Camera-type eye (tissue), 1 donor: ENCODE results near the gene HNRNPH2. TPM values are rescaled to one million over a fixed set of nuclear protein-coding genes. Genes with fewer than 3 reads are reported as not detected.

ENCODE experiments used
- total RNA-seq: library from RNA; depleted of rRNA; stranded (reverse); fragments of >200 nt; gene quantifications from one replicate; pipeline ENCODE4 v1.2.3, GENCODE V29; 2014

HNRNPH2 gene
- total RNA-seq = 86.1 TPM

GRCh38 chrX:101407748-101408531 is at the start of gene HNRNPH2, which contains the start of gene GLA:
HNRNPH2 (plus strand) TSS chrX:101408222; CDS start chrX:101411989, 3,767 bp downstream.
GLA (minus strand) TSS chrX:101407925; CDS start chrX:101407903, 22 bp downstream.

GRCh38 chrX:101385795-101386541 is 22.1 kb upstream of the HNRNPH2 start, which contains the start of gene BTK:
BTK (minus strand) TSS chrX:101386191; CDS start chrX:101375284, 10,907 bp downstream.

GRCh38 chrX:101390664-101391525 is 17.1 kb upstream of the HNRNPH2 start, which contains the start of gene RPL36A:
RPL36A (plus strand) TSS chrX:101391011; CDS start chrX:101391044, 33 bp downstream.

Other genes starting within 250 kb of the HNRNPH2 start
- gene DRP2, start 188.4 kb upstream of the HNRNPH2 start, total RNA-seq = 3.7 TPM
- not detected for gene TAF7L, start 116.9 kb upstream of the HNRNPH2 start, total RNA-seq
- gene TIMM8A, start 59.5 kb upstream of the HNRNPH2 start, total RNA-seq = 8.2 TPM
- gene BTK, start 22.0 kb upstream of the HNRNPH2 start, total RNA-seq = 3.1 TPM
- 934 TPM for gene RPL36A, start 17.2 kb upstream of the HNRNPH2 start, total RNA-seq
- gene GLA, start 297 bp upstream of the HNRNPH2 start, total RNA-seq = 18.7 TPM
- gene ARMCX4, start 77.2 kb downstream of the HNRNPH2 start, total RNA-seq = 23.3 TPM
- 73.6 TPM for gene ARMCX1, start 142.3 kb downstream of the HNRNPH2 start, total RNA-seq
- 38.4 TPM for gene ARMCX6, start 209.8 kb downstream of the HNRNPH2 start, total RNA-seq
- gene ARMCX3, start 214.9 kb downstream of the HNRNPH2 start, total RNA-seq = 103 TPM